SK-N-SH treated with all-trans-retinoic acid at 6 μM for 48 hours (cell line): ENCODE results near the gene DLG2.

ENCODE experiments used
- ATAC-seq: fragments of 200-7000 bp; cut with Tn5 transposase; 3 replicates; pipeline ENCODE4 v1.9.1; 2020; ENCODE audit warnings: mild to moderate bottlenecking, moderate library complexity
- ARNTL ChIP-seq: fragments of 450-650 bp; formaldehyde crosslinking; IDR thresholded peaks from 2 replicates; pipeline ENCODE4 v1.5.0; 2020; ENCODE audit warnings: low read depth, mild to moderate bottlenecking, moderate library complexity, borderline replicate concordance
- BACH2 ChIP-seq: fragments of 250-450 bp; sonication (Bioruptor Pico); IDR thresholded peaks from 2 replicates; pipeline ENCODE4 v1.9.0; 2021; ENCODE audit warnings: mild to moderate bottlenecking, borderline replicate concordance
- CREB5 ChIP-seq: fragments of 250-450 bp; sonication (Bioruptor Pico); IDR thresholded peaks from 2 replicates; pipeline ENCODE4 v1.5.1; 2020; ENCODE audit warnings: low read depth, mild to moderate bottlenecking, moderate library complexity
- CSDC2 ChIP-seq: fragments of 250-450 bp; sonication (Bioruptor Pico); IDR thresholded peaks from 2 replicates; pipeline ENCODE4 v1.5.0; 2020; ENCODE audit warnings: mild to moderate bottlenecking, moderate library complexity
- CSRNP3 ChIP-seq: fragments of 250-450 bp; sonication (Bioruptor Pico); IDR thresholded peaks from 2 replicates; pipeline ENCODE4 v1.5.1; 2021; ENCODE audit warnings: mild to moderate bottlenecking, moderate library complexity
- ESRRG ChIP-seq: fragments of 250-450 bp; sonication (Bioruptor Pico); IDR thresholded peaks from 2 replicates; pipeline ENCODE4 v1.6.1; 2021; ENCODE audit warnings: mild to moderate bottlenecking
- GLIS3 ChIP-seq: fragments of 250-450 bp; sonication (Bioruptor Pico); IDR thresholded peaks from 2 replicates; pipeline ENCODE4 v1.5.0; 2020; ENCODE audit warnings: mild to moderate bottlenecking, moderate library complexity
- ISL1 ChIP-seq: fragments of 250-450 bp; sonication (Bioruptor Pico); IDR thresholded peaks from 2 replicates; pipeline ENCODE4 v2.1.2; 2022; ENCODE audit warnings: mild to moderate bottlenecking, moderate library complexity
- OSR1 ChIP-seq: fragments of 250-450 bp; sonication (Bioruptor Pico); IDR thresholded peaks from 2 replicates; pipeline ENCODE4 v1.8.0; 2022; ENCODE audit warnings: moderate library complexity, mild to moderate bottlenecking, inconsistent platforms
- POU6F1 ChIP-seq: fragments of 250-450 bp; sonication (Bioruptor Pico); IDR thresholded peaks from 2 replicates; pipeline ENCODE4 v1.8.0; 2021; ENCODE audit warnings: low read depth, mild to moderate bottlenecking, moderate library complexity, borderline replicate concordance
- PPARA ChIP-seq: fragments of 250-450 bp; sonication (Bioruptor Pico); IDR thresholded peaks from 2 replicates; pipeline ENCODE4 v1.5.0; 2020; ENCODE audit warnings: mild to moderate bottlenecking, borderline replicate concordance
- RARB ChIP-seq: fragments of 250-450 bp; sonication (Bioruptor Pico); IDR thresholded peaks from 2 replicates; pipeline ENCODE4 v1.8.0; 2021; ENCODE audit warnings: mild to moderate bottlenecking, moderate library complexity
- SNAI2 ChIP-seq: fragments of 250-450 bp; sonication (Bioruptor Pico); IDR thresholded peaks from 2 replicates; pipeline ENCODE4 v1.5.0; 2020; ENCODE audit warnings: mild to moderate bottlenecking, moderate library complexity
- TOX ChIP-seq: fragments of 250-450 bp; sonication (Bioruptor Pico); IDR thresholded peaks from 2 replicates; pipeline ENCODE4 v1.8.0; 2021; ENCODE audit warnings: mild to moderate bottlenecking, moderate library complexity, borderline replicate concordance
- TSHZ2 ChIP-seq: fragments of 250-450 bp; sonication (Bioruptor Pico); IDR thresholded peaks from 2 replicates; pipeline ENCODE4 v1.5.0; 2020; ENCODE audit warnings: mild to moderate bottlenecking, moderate library complexity
- ZC3H10 ChIP-seq: fragments of 250-450 bp; sonication (Bioruptor Pico); IDR thresholded peaks from 2 replicates; pipeline ENCODE4 v1.5.1; 2021; ENCODE audit warnings: mild to moderate bottlenecking, moderate library complexity
- ZFP3 ChIP-seq: fragments of 250-450 bp; sonication (Bioruptor Pico); IDR thresholded peaks from 2 replicates; pipeline ENCODE4 v1.5.0; 2020; ENCODE audit warnings: mild to moderate bottlenecking, moderate library complexity
- ZFP30 ChIP-seq: fragments of 450-650 bp; formaldehyde crosslinking; IDR thresholded peaks from 2 replicates; pipeline ENCODE4 v1.5.0; 2022; ENCODE audit warnings: mild to moderate bottlenecking, moderate library complexity
- ZNF565 ChIP-seq: fragments of 450-650 bp; formaldehyde crosslinking; conservative IDR thresholded peaks from 2 replicates; pipeline ENCODE4 v1.5.0; 2020; ENCODE audit warnings: low read depth, mild to moderate bottlenecking, moderate library complexity
- ZNF70 ChIP-seq: fragments of 450-650 bp; formaldehyde crosslinking; IDR thresholded peaks from 2 replicates; pipeline ENCODE4 v1.5.0; 2020; ENCODE audit warnings: mild to moderate bottlenecking, moderate library complexity
- ZNF8 ChIP-seq: fragments of 450-650 bp; formaldehyde crosslinking; IDR thresholded peaks from 2 replicates; pipeline ENCODE4 v1.5.0; 2020; ENCODE audit warnings: mild to moderate bottlenecking, moderate library complexity

DLG2 gene

GRCh38 chr11:84800755-84801346 is 826.3 kb downstream of the DLG2 start (continued):
- TF ChIP-seq ISL1 (CRISPR knock-in tag) (no peak), OSR1 (CRISPR knock-in tag) (no peak)

GRCh38 chr11:84799112-84799511 is 828.0 kb downstream of the DLG2 start:
- no peak for ATAC-seq
- TF ChIP-seq ZFP3 (no peak), ISL1 (CRISPR knock-in tag) (no peak), ESRRG (CRISPR knock-in tag) (no peak), CSRNP3 (CRISPR knock-in tag) (no peak), ZNF70 (CRISPR knock-in tag) (no peak), BACH2 (CRISPR knock-in tag) (no peak), PPARA (no peak), CSDC2 (CRISPR knock-in tag) (no peak), ZFP30 (CRISPR knock-in tag) (no peak), ZC3H10 (CRISPR knock-in tag) (no peak), OSR1 (CRISPR knock-in tag) (no peak), ZNF8 (CRISPR knock-in tag) (no peak), TSHZ2 (no peak), SNAI2 (CRISPR knock-in tag) (no peak), TOX (no peak), POU6F1 (no peak), ARNTL (CRISPR knock-in tag) (no peak), ZNF565 (no peak), CREB5 (no peak)

- TF ChIP-seq ISL1 (CRISPR knock-in tag): no peak
- no peak for TF ChIP-seq CSDC2 (CRISPR knock-in tag)
- TF ChIP-seq ZFP3: no peak
- no peak for TF ChIP-seq ZNF70 (CRISPR knock-in tag)
- TF ChIP-seq RARB (CRISPR knock-in tag): no peak
- TF ChIP-seq CREB5: no peak
- TF ChIP-seq, all 23 proteins: peak for 0
- no peak for ATAC-seq
These were observed 831.4 kb downstream of the DLG2 start for GRCh38 chr11:84795698-84796097.

- no peak for ATAC-seq
- no peak for TF ChIP-seq GLIS3 (CRISPR knock-in tag)
- TF ChIP-seq ESRRG (CRISPR knock-in tag): no peak
- TF ChIP-seq TSHZ2: no peak
- TF ChIP-seq PPARA: no peak
- TF ChIP-seq POU6F1: no peak
- TF ChIP-seq BACH2 (CRISPR knock-in tag): no peak
- no peak for TF ChIP-seq ZNF565
- TF ChIP-seq ARNTL (CRISPR knock-in tag): no peak
These were observed 832.3 kb downstream of the DLG2 start for GRCh38 chr11:84794663-84795443.
